Breast epithelium (tissue), 3 donors: Measurements from ENCODE around the gene FKTN.

ENCODE experiments used
- CTCF ChIP-seq, 3 donors: fragments of 450-650 bp; IDR thresholded peaks; one replicate each; pipeline ENCODE4 v1.5.1; 2016 to 2017; ENCODE audit warnings: antibody characterized with exemption in 3 of 3, mild to moderate bottlenecking in 3 of 3, moderate library complexity in 3 of 3
- POLR2A ChIP-seq: fragments of 450-650 bp; IDR thresholded peaks from one replicate; pipeline ENCODE4 v1.6.1; 2016; ENCODE audit warnings: antibody characterized with exemption, mild to moderate bottlenecking, moderate library complexity
- POLR2AphosphoS5 ChIP-seq, 3 donors: sonication (generic); formaldehyde crosslinking; IDR thresholded peaks; one replicate each; pipeline ENCODE4 v1.6.1; 2017; ENCODE audit warnings: antibody characterized with exemption in 3 of 3

- no peak for TF ChIP-seq CTCF (IDR thresholded peaks at IDR 0.05)
- no peak for TF ChIP-seq POLR2A
- TF ChIP-seq POLR2AphosphoS5 (IDR thresholded peaks at IDR 0.05): no peak
These were observed 116.0 kb downstream of the FKTN start for GRCh38 chr9:105673850-105674387.
